HepG2 (cell line): Measurements from ENCODE around the gene DGAT2. TPM values are rescaled to one million over a fixed set of nuclear protein-coding genes. Genes with fewer than 3 reads are reported as not detected.
A peak's percentile ranks its signal among the peaks of the same experiment; 100 is the strongest.

Experiments used
- AKNA ChIP-seq: sonication (generic); formaldehyde crosslinking; IDR thresholded peaks from 2 replicates; pipeline ENCODE4 v1.4.0; 2020; ENCODE audit warnings: missing genetic modification reagents, borderline replicate concordance
- ATM ChIP-seq: fragments of 450-650 bp; IDR thresholded peaks from 2 replicates; pipeline ENCODE4 v1.7.1; 2017; ENCODE audit warnings: mild to moderate bottlenecking, borderline replicate concordance
- DBP ChIP-seq: sonication (generic); formaldehyde crosslinking; IDR thresholded peaks from 2 replicates; pipeline ENCODE4 v1.4.0; 2020; ENCODE audit warnings: missing genetic modification reagents; ENCODE audit errors: not compliant biosample characterization
- EEA1 ChIP-seq: sonication (generic); formaldehyde crosslinking; IDR thresholded peaks from 2 replicates; pipeline ENCODE4 v1.5.1; 2020; ENCODE audit warnings: mild to moderate bottlenecking, missing genetic modification reagents, borderline replicate concordance
- ONECUT2 ChIP-seq: sonication (generic); formaldehyde crosslinking; IDR thresholded peaks from 2 replicates; pipeline ENCODE4 v1.4.0; 2020; ENCODE audit warnings: missing genetic modification reagents
- PAXIP1 ChIP-seq: sonication (generic); formaldehyde crosslinking; conservative IDR thresholded peaks from 2 replicates; pipeline ENCODE4 v1.4.0; 2020; ENCODE audit warnings: mild to moderate bottlenecking, missing genetic modification reagents, moderate library complexity
- PHF21A ChIP-seq: sonication (generic); formaldehyde crosslinking; IDR thresholded peaks from 2 replicates; pipeline ENCODE4 v1.5.0; 2020; ENCODE audit warnings: mild to moderate bottlenecking, missing genetic modification reagents
- SMARCE1 ChIP-seq: fragments of 450-650 bp; IDR thresholded peaks from 2 replicates; pipeline ENCODE4 v1.6.1; 2017; ENCODE audit warnings: borderline replicate concordance
- TEF ChIP-seq: sonication (generic); formaldehyde crosslinking; IDR thresholded peaks from 2 replicates; pipeline ENCODE4 v1.5.0; 2020; ENCODE audit warnings: missing genetic modification reagents
- ZBTB25 ChIP-seq: IDR thresholded peaks from 2 replicates; pipeline ENCODE4 v1.6.1; 2018; ENCODE audit warnings: missing genetic modification reagents
- ZFP1 ChIP-seq: IDR thresholded peaks from 2 replicates; pipeline ENCODE4 v1.6.1; 2016
- ZHX1 ChIP-seq: sonication (generic); formaldehyde crosslinking; IDR thresholded peaks from 2 replicates; pipeline ENCODE4 v1.8.1; 2022; ENCODE audit warnings: low read depth, mild to moderate bottlenecking, missing genetic modification reagents
- ZNF264 ChIP-seq: sonication (generic); formaldehyde crosslinking; IDR thresholded peaks from 2 replicates; pipeline ENCODE4 v1.4.0; 2020; ENCODE audit warnings: missing genetic modification reagents
- polyA plus RNA-seq, 8 experiments: library from polyadenylated mRNA; depleted of rRNA in 3 of 8; stranded (reverse) in 7 of 8; unstranded in 1 of 8; fragments of >200 nt; fragmentation: Illumina TruSeq in 4 of 8; extraction: Trizol in 4 of 8; gene quantifications; 2 replicates each; pipeline versions ENCODE4 v1.2.1 to v1.2.3, GENCODE V29; 2011 to 2016; ENCODE audit warnings: low read depth in 4 of 8, missing spikeins in 1 of 8, mixed read lengths in 1 of 8; ENCODE audit not compliant: insufficient read depth in 1 of 8
- total RNA-seq, 5 experiments: library from RNA; depleted of rRNA; stranded (reverse); fragments of >200 nt; fragmentation: Illumina TruSeq; extraction: Trizol; gene quantifications; 2 replicates each; pipeline ENCODE4 v1.2.3, GENCODE V29; 2016; ENCODE audit warnings: low read depth in 1 of 5

Gene DGAT2
- total and polyA plus RNA-seq, 2 of the 13 experiments (the other 11 are each of a cell fraction or from before 2014, with no cell fraction given) = 39.0 to 65.6 TPM

GRCh38 chr11:75734491-75735180 lies 33.9 kb upstream of the DGAT2 start (continued):
- peak; percentile 59 for TF ChIP-seq PAXIP1 (CRISPR knock-in tag)
- no peak for TF ChIP-seq ZFP1 (CRISPR knock-in tag)
- no peak for TF ChIP-seq ATM
- TF ChIP-seq ZHX1 = no peak
- TF ChIP-seq ZNF264 (CRISPR knock-in tag) = no peak
- TF ChIP-seq ONECUT2 (CRISPR knock-in tag) = no peak
- no peak for TF ChIP-seq SMARCE1
- no peak for TF ChIP-seq DBP
- no peak for TF ChIP-seq ZBTB25 (CRISPR knock-in tag)
- TF ChIP-seq EEA1 (CRISPR knock-in tag) = no peak
- TF ChIP-seq AKNA (CRISPR knock-in tag) = no peak
- TF ChIP-seq TEF (CRISPR knock-in tag) = no peak
- TF ChIP-seq PHF21A = no peak
